ENCODE data around the gene PLCB4. TPM values are rescaled to one million over a fixed set of nuclear protein-coding genes. Genes with fewer than 3 reads are reported as not detected.

PLCB4 gene
- total RNA-seq, 2 experiments from 2014 or later = 0.06 TPM; not detected in 1

DNA sequence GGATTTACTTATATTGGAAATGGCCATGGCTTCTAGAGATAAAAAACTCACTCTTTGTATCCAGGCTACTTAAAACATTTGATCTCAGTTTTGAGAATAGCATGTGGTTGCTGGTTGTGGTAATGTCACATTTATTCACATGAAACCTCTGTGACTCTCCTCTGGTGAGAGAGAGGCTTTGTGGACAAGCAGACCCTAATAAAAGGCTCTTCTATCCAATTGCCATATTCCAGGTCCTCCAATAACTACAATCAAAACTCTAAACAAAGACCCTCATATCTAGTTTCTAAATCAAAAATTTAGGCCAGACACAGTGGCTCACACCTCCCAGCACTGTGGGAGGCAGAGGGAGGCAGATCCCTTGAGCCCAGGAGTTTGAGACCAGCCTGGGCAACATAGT is 269.2 kb downstream of the PLCB4 start:
- Mint-ChIP-seq H3K4me1 (ENCODE audit: low read depth) (no peaks in the 10 kb centered on the region), H3K4me3 (no peak overlapping the region), H3K36me3 (ENCODE audit: low read depth) (no peaks in the 10 kb centered on the region), H3K9me3 (no peaks in the 10 kb centered on the region), H3K27ac (no peak overlapping the region), H3K27me3 (no peaks in the 10 kb centered on the region)
- ChIA-PET CTCF (no interaction called here), POLR2A (no interaction called here)
- Histone ChIP-seq H3K27ac (ENCODE audit: low read depth in 1 of 2, low read length in 2 of 2) (no peak overlapping the region), H3K9me3 (ENCODE audit: control insufficient read depth in 1 of 2, insufficient read depth in 1 of 2, low read length in 2 of 2) (no peaks in the 10 kb centered on the region), H3K27me3 (ENCODE audit: control insufficient read depth in 1 of 2, insufficient read depth in 2 of 2, low read length in 2 of 2) (no peaks in the 10 kb centered on the region), H3K36me3 (ENCODE audit: insufficient read depth, low read length) (no peaks in the 10 kb centered on the region), H3K4me3 (ENCODE audit: low read length) (no peak overlapping the region), H3K4me1 (ENCODE audit: insufficient read depth, low read length) (no peaks in the 10 kb centered on the region)
- TF ChIP-seq CTCF (IDR thresholded peaks at IDR 0.05) = no peak
- ATAC-seq (ENCODE audit: poor library complexity) (no peak), DNase-seq (no peak)
- intact Hi-C loops (cut with DNase I, micrococcal nuclease) = no loop called here

DNA sequence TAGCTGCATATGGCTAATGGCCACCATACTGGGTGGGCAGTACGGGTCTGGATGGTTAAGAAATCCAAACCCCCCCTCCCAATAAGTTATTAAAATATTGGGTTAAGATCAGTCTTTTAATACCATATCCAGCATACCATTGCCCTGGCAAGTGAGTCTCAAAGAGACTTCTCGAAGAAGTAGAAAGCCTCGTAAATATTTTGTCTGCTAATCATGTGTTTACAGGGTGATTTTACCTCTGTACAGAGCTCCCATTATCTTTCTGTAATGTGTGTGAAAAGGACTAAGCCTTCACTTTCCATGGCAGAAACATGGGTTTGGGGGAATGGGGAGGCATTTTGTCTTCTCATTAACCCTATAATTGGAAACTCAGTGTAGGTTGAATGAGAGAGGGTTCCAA is 270.8 kb downstream of the PLCB4 start:
- no peaks in the 10 kb centered on the region for H3K27me3 Mint-ChIP-seq
- Histone ChIP-seq H3K27me3 (ENCODE audit: control insufficient read depth in 1 of 2, insufficient read depth in 2 of 2, low read length in 2 of 2) (no peaks in the 10 kb centered on the region), H3K27ac (ENCODE audit: low read depth in 1 of 2, low read length in 2 of 2) (no peak overlapping the region), H3K9me3 (ENCODE audit: control insufficient read depth in 1 of 2, insufficient read depth in 1 of 2, low read length in 2 of 2) (no peaks in the 10 kb centered on the region), H3K4me3 (ENCODE audit: low read length) (no peak overlapping the region), H3K36me3 (ENCODE audit: insufficient read depth, low read length) (no peaks in the 10 kb centered on the region), H3K4me1 (ENCODE audit: insufficient read depth, low read length) (no peaks in the 10 kb centered on the region)
- TF ChIP-seq CTCF (IDR thresholded peaks at IDR 0.05) = no peak
- no peaks in the 10 kb centered on the region for H3K4me1 Mint-ChIP-seq (ENCODE audit: low read depth)
- no peak overlapping the region for H3K27ac Mint-ChIP-seq
- intact Hi-C loops (cut with DNase I, micrococcal nuclease) = no loop called here
- DNase-seq = no peak
- no peak overlapping the region for H3K4me3 Mint-ChIP-seq
- no peaks in the 10 kb centered on the region for H3K9me3 Mint-ChIP-seq
- ChIA-PET CTCF (no interaction called here), POLR2A (no interaction called here)
- H3K36me3 Mint-ChIP-seq (ENCODE audit: low read depth) = no peaks in the 10 kb centered on the region
- ATAC-seq (ENCODE audit: poor library complexity) = no peak

GRCh38 chr20:9342651-9343050 is 273.8 kb downstream of the PLCB4 start:
- Histone ChIP-seq H3K4me3 (ENCODE audit: low read length) (no peak overlapping the region), H3K27me3 (ENCODE audit: control insufficient read depth in 1 of 2, insufficient read depth in 2 of 2, low read length in 2 of 2) (no peaks in the 10 kb centered on the region), H3K9me3 (ENCODE audit: control insufficient read depth in 1 of 2, insufficient read depth in 1 of 2, low read length in 2 of 2) (no peaks in the 10 kb centered on the region), H3K27ac (ENCODE audit: low read depth in 1 of 2, low read length in 2 of 2) (no peak overlapping the region), H3K36me3 (ENCODE audit: insufficient read depth, low read length) (no peaks in the 10 kb centered on the region), H3K4me1 (ENCODE audit: insufficient read depth, low read length) (no peaks in the 10 kb centered on the region)
- ATAC-seq (ENCODE audit: poor library complexity) = no peak
- TF ChIP-seq CTCF (IDR thresholded peaks at IDR 0.05) = no peak
- CTCF ChIA-PET = no interaction called here
- Mint-ChIP-seq H3K4me3 (no peak overlapping the region), H3K27me3 (no peaks in the 10 kb centered on the region), H3K27ac (no peak overlapping the region), H3K36me3 (ENCODE audit: low read depth) (no peaks in the 10 kb centered on the region), H3K9me3 (no peaks in the 10 kb centered on the region), H3K4me1 (ENCODE audit: low read depth) (no peaks in the 10 kb centered on the region)
- intact Hi-C loops (cut with DNase I, micrococcal nuclease) = no loop called here
- DNase-seq = no peak
- POLR2A ChIA-PET = no interaction called here

Data from CD4-positive, alpha-beta T cell (primary cell).